Inferior parietal cortex (tissue), 1 donor: ENCODE data around the gene UGT2A2.
A peak's percentile ranks its signal among the peaks of the same experiment; 100 is the strongest.
"Not testable (repeated sequence)": the region's sequence is repeated elsewhere in the genome, so short reads cannot be mapped to it uniquely, and the experiment has no call there.

Experiments used
- DNase-seq: peaks from one replicate; pipeline ENCODE4 v3.0.0-alpha.2; 2016; ENCODE audit errors: extremely low spot score

UGT2A2 gene

GRCh38 chr4:69639542-69639941, at the start of gene UGT2A2:
TSS of gene UGT2A2 (minus strand) at chr4:69639642. CDS start at chr4:69639640, 2 bp downstream.
- no peak for DNase-seq

GRCh38 chr4:69684804-69685203, 45.4 kb upstream of the UGT2A2 start:
- no peak for DNase-seq

- no peak for DNase-seq
Measured at GRCh38 chr4:69668680-69669079, 29.2 kb upstream of the UGT2A2 start.

- DNase-seq: not testable (repeated sequence)
Measured at GRCh38 chr4:69664009-69664408, 24.6 kb upstream of the UGT2A2 start.

- DNase-seq: not testable (repeated sequence)
Measured at GRCh38 chr4:69661130-69661803, 21.8 kb upstream of the UGT2A2 start.

- DNase-seq: no peak
Measured at GRCh38 chr4:69658133-69658532, 18.7 kb upstream of the UGT2A2 start.

GRCh38 chr4:69656653-69657158, 17.3 kb upstream of the UGT2A2 start:
- no peak for DNase-seq

GRCh38 chr4:69653147-69653546, 13.7 kb upstream of the UGT2A2 start, which contains the start of gene UGT2A1:
TSS of gene UGT2A1 (minus strand) at chr4:69653247. CDS start at chr4:69647644, 5,603 bp downstream.
- DNase-seq: no peak

- DNase-seq: no peak
Measured at GRCh38 chr4:69650872-69651271, 11.4 kb upstream of the UGT2A2 start.

GRCh38 chr4:69649629-69650028, 10.2 kb upstream of the UGT2A2 start:
- no peak for DNase-seq

GRCh38 chr4:69649207-69649606, 9.8 kb upstream of the UGT2A2 start:
- no peak for DNase-seq

- peak; percentile 38 for DNase-seq
Measured at GRCh38 chr4:69642961-69643360, 3.5 kb upstream of the UGT2A2 start.

GRCh38 chr4:69640289-69640688, 847 bp upstream of the UGT2A2 start:
- no peak for DNase-seq

- DNase-seq: peak; percentile 55
Measured at GRCh38 chr4:69617083-69617694, 22.3 kb downstream of the UGT2A2 start.

- no peak for DNase-seq
Measured at GRCh38 chr4:69610484-69610883, 29.0 kb downstream of the UGT2A2 start.

- no peak for DNase-seq
Measured at GRCh38 chr4:69601065-69601464, 38.4 kb downstream of the UGT2A2 start.

- DNase-seq: no peak
Measured at GRCh38 chr4:69600013-69600412, 39.4 kb downstream of the UGT2A2 start.

- no peak for DNase-seq
Measured at GRCh38 chr4:69594382-69594781, 45.1 kb downstream of the UGT2A2 start.

GRCh38 chr4:69591364-69591763, 48.1 kb downstream of the UGT2A2 start:
- DNase-seq: no peak

- DNase-seq: no peak
Measured at GRCh38 chr4:69589884-69590283, 49.6 kb downstream of the UGT2A2 start.

- DNase-seq: no peak
Measured at GRCh38 chr4:69584135-69584534, 55.3 kb downstream of the UGT2A2 start.

GRCh38 chr4:69583543-69583942, 55.9 kb downstream of the UGT2A2 start:
- DNase-seq: no peak

GRCh38 chr4:69577245-69577644, 62.2 kb downstream of the UGT2A2 start:
- DNase-seq: no peak
